ENCODE measurements around the gene FLVCR2. TPM values are rescaled to one million over a fixed set of nuclear protein-coding genes. Genes with fewer than 3 reads are reported as not detected.

Gene FLVCR2
- total and polyA plus RNA-seq, 2 donors (not counting 1 experiment from before 2014, with no cell fraction given), result 7.0 to 7.3 TPM

GRCh38 chr14:75549169-75549568 is 29.3 kb upstream of the FLVCR2 start:
- no peaks in the 10 kb centered on the region for H3K36me3 ChIP-seq (ENCODE audit: control insufficient read depth, insufficient read depth, low read length)
- no peak overlapping the region for H2AFZ ChIP-seq (ENCODE audit: low read length)
- H3K27ac ChIP-seq (ENCODE audit: insufficient read depth, low read length), result no peak overlapping the region
- no peaks in the 10 kb centered on the region for H3K9me3 ChIP-seq (ENCODE audit: control insufficient read depth, insufficient read depth, low read depth, low read length)
- H3K4me1 ChIP-seq (ENCODE audit: control insufficient read depth, extremely low read depth, insufficient read depth, low read length), result no peaks in the 10 kb centered on the region
- H3K4me2 ChIP-seq (ENCODE audit: extremely low read depth, insufficient read depth, low read length), result no peak overlapping the region
- TF ChIP-seq EZH2 (IDR thresholded peaks at IDR 0.05; ENCODE audit: low read length, missing control alignments) (no peak), CTCF (conservative IDR thresholded peaks at IDR 0.05 in 1 of 2, IDR thresholded peaks at IDR 0.05 in 1 of 2; ENCODE audit: low read depth in 1 of 2, low read length in 2 of 2) (no peak)
- DNase-seq (ENCODE audit: low read depth in 2 of 2), result no peak
- peaks cover 2% of the 10 kb centered on the region for H3K27me3 ChIP-seq (ENCODE audit: control insufficient read depth, insufficient read depth, low read length)
- H3K9ac ChIP-seq (ENCODE audit: insufficient read depth, low read length), result no peak overlapping the region
- H3K4me3 ChIP-seq (replicated peaks in 1 of 4; ENCODE audit: control extremely low read depth in 1 of 4, insufficient read depth in 1 of 4, low read depth in 3 of 4, low read length in 4 of 4), result no peak overlapping the region
- no peaks in the 10 kb centered on the region for H4K20me1 ChIP-seq (ENCODE audit: control insufficient read depth, extremely low read depth, insufficient read depth, low read length)
- H3K79me2 ChIP-seq (ENCODE audit: control insufficient read depth, insufficient read depth, low read length), result no peaks in the 10 kb centered on the region

GRCh38 chr14:75551021-75551420 is 27.4 kb upstream of the FLVCR2 start:
- H3K36me3 ChIP-seq (ENCODE audit: control insufficient read depth, insufficient read depth, low read length), result no peaks in the 10 kb centered on the region
- no peaks in the 10 kb centered on the region for H3K4me1 ChIP-seq (ENCODE audit: control insufficient read depth, extremely low read depth, insufficient read depth, low read length)
- no peak overlapping the region for H3K9ac ChIP-seq (ENCODE audit: insufficient read depth, low read length)
- H3K9me3 ChIP-seq (ENCODE audit: control insufficient read depth, insufficient read depth, low read depth, low read length), result no peaks in the 10 kb centered on the region
- no peak overlapping the region for H3K4me3 ChIP-seq (replicated peaks in 1 of 4; ENCODE audit: control extremely low read depth in 1 of 4, insufficient read depth in 1 of 4, low read depth in 3 of 4, low read length in 4 of 4)
- H3K4me2 ChIP-seq (ENCODE audit: extremely low read depth, insufficient read depth, low read length), result no peak overlapping the region
- H3K27ac ChIP-seq (ENCODE audit: insufficient read depth, low read length), result no peak overlapping the region
- peaks cover 2% of the 10 kb centered on the region for H3K27me3 ChIP-seq (ENCODE audit: control insufficient read depth, insufficient read depth, low read length)
- no peak for DNase-seq (ENCODE audit: low read depth in 2 of 2)
- H3K79me2 ChIP-seq (ENCODE audit: control insufficient read depth, insufficient read depth, low read length), result no peaks in the 10 kb centered on the region
- no peak for TF ChIP-seq EZH2 (IDR thresholded peaks at IDR 0.05; ENCODE audit: low read length, missing control alignments)
- no peak for TF ChIP-seq CTCF (conservative IDR thresholded peaks at IDR 0.05 in 1 of 2, IDR thresholded peaks at IDR 0.05 in 1 of 2; ENCODE audit: low read depth in 1 of 2, low read length in 2 of 2)
- H4K20me1 ChIP-seq (ENCODE audit: control insufficient read depth, extremely low read depth, insufficient read depth, low read length), result no peaks in the 10 kb centered on the region
- H2AFZ ChIP-seq (ENCODE audit: low read length), result no peak overlapping the region

- no peak overlapping the region for H3K9ac ChIP-seq (ENCODE audit: insufficient read depth, low read length)
- H2AFZ ChIP-seq (ENCODE audit: low read length), result no peak overlapping the region
- no peak overlapping the region for H3K4me3 ChIP-seq (replicated peaks in 1 of 4; ENCODE audit: control extremely low read depth in 1 of 4, insufficient read depth in 1 of 4, low read depth in 3 of 4, low read length in 4 of 4)
- H4K20me1 ChIP-seq (ENCODE audit: control insufficient read depth, extremely low read depth, insufficient read depth, low read length), result no peaks in the 10 kb centered on the region
- TF ChIP-seq EZH2 (IDR thresholded peaks at IDR 0.05; ENCODE audit: low read length, missing control alignments), result no peak
- no peak for TF ChIP-seq CTCF (conservative IDR thresholded peaks at IDR 0.05 in 1 of 2, IDR thresholded peaks at IDR 0.05 in 1 of 2; ENCODE audit: low read depth in 1 of 2, low read length in 2 of 2)
- no peak for DNase-seq (ENCODE audit: low read depth in 2 of 2)
- peaks cover 4% of the 10 kb centered on the region for H3K27me3 ChIP-seq (ENCODE audit: control insufficient read depth, insufficient read depth, low read length)
- no peak overlapping the region for H3K4me2 ChIP-seq (ENCODE audit: extremely low read depth, insufficient read depth, low read length)
- no peaks in the 10 kb centered on the region for H3K79me2 ChIP-seq (ENCODE audit: control insufficient read depth, insufficient read depth, low read length)
- no peaks in the 10 kb centered on the region for H3K4me1 ChIP-seq (ENCODE audit: control insufficient read depth, extremely low read depth, insufficient read depth, low read length)
- no peak overlapping the region for H3K27ac ChIP-seq (ENCODE audit: insufficient read depth, low read length)
- no peaks in the 10 kb centered on the region for H3K36me3 ChIP-seq (ENCODE audit: control insufficient read depth, insufficient read depth, low read length)
- H3K9me3 ChIP-seq (ENCODE audit: control insufficient read depth, insufficient read depth, low read depth, low read length), result no peaks in the 10 kb centered on the region
Measured at GRCh38 chr14:75553157-75553556, 25.3 kb upstream of the FLVCR2 start.

Data from fibroblast of lung (primary cell).